Duodenal mucosa (tissue), 2 donors: ENCODE results near the gene UTS2B.
"Not testable (repeated sequence)": the region's sequence is repeated elsewhere in the genome, so short reads cannot be mapped to it uniquely, and the experiment has no call there.

ENCODE experiments used
- H3K27ac ChIP-seq: one replicate; pipeline ENCODE4 v1.7.0; 2013; ENCODE audit warnings: low read depth, low read length
- H3K27me3 ChIP-seq, 2 donors: one replicate each; pipeline ENCODE4 v1.7.0; 2013; ENCODE audit warnings: low read length in 2 of 2, control low read depth in 1 of 2; ENCODE audit not compliant: insufficient read depth in 2 of 2, control insufficient read depth in 1 of 2
- H3K36me3 ChIP-seq, 2 donors: one replicate each; pipeline ENCODE4 v1.7.0; 2013; ENCODE audit warnings: low read length in 2 of 2, control low read depth in 1 of 2; ENCODE audit not compliant: insufficient read depth in 2 of 2, control insufficient read depth in 1 of 2
- H3K4me1 ChIP-seq, 2 donors: one replicate each; pipeline ENCODE4 v1.7.0; 2013; ENCODE audit warnings: low read length in 2 of 2, control low read depth in 1 of 2; ENCODE audit not compliant: insufficient read depth in 2 of 2, control insufficient read depth in 1 of 2
- H3K4me3 ChIP-seq, 2 donors: one replicate each; pipeline ENCODE4 v1.7.0; 2013; ENCODE audit warnings: low read length in 2 of 2, low read depth in 1 of 2
- H3K9ac ChIP-seq, 2 donors: one replicate each; pipeline ENCODE4 v1.7.0; 2013; ENCODE audit warnings: low read length in 2 of 2, low read depth in 1 of 2
- H3K9me3 ChIP-seq, 2 donors: one replicate each; pipeline ENCODE4 v1.7.0; 2013; ENCODE audit warnings: low read length in 2 of 2, control low read depth in 1 of 2; ENCODE audit not compliant: control insufficient read depth in 1 of 2

UTS2B gene

DNA sequence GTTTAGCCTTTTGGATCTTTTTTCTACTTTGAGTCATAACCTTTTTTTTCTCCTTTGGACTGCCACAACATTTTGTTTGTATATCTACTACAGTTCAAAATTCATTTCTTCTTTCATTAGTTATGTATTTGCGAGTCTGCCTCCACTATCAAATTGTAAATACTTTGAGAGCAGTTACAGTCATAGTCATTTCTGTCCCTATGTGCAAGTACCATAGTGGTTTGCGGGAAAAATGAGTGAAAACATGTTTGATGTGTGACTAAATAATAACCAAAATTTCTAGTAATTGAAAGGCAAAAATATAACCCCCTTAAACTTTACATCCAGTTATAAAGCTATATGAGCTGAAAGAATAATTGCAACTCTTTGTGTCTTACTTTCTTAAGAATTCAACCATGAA, 46.9 kb downstream of the UTS2B start:
- Histone ChIP-seq H3K27me3 (no peaks in the 10 kb centered on the region), H3K9me3 (no peaks in the 10 kb centered on the region), H3K36me3 (no peaks in the 10 kb centered on the region), H3K27ac (no peak overlapping the region), H3K4me1 (no peaks in the 10 kb centered on the region), H3K4me3 (no peak overlapping the region), H3K9ac (no peak overlapping the region)

DNA sequence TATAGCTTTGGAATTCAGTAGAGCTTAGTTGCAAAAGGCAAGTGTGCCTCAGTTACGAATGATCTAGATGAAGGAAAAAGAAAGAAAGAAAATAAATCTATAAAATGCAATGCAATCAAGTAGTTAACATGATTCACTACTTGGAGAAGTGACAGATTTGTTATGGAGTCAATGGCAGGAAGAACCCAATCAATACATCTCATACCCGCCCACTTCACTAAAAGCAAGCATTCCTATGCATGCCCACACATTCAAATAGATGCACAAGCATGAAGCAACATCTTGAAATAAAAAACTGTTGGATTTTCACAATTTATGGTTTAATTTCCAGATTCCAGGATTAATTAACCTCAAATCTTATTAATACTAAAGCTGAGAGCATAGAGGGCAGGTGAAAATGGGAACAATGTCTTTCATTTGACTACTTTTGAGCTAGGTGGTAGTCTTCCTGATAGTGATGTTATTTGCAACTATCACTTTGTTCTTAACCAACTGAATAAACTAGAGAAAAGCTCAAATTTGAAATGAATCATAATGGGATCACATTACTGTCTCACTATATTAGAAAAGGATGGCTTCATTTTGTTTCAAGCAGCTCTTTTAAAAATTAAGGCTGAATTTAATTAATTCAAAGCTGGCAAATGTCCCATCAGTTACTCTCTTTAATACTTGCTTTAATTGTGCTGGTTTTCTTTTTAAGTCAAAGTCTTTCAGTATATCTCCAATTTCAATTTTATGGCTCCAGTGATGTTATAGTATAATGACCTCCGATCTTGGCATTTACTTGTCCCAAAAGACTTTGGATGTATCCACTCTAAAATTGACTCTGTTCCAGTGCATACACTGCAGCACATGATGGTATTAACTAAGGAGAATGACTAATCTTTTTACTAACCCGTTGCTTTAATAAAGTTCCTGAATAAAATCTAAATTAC, 47.8 kb downstream of the UTS2B start:
- H3K36me3 ChIP-seq: no peaks in the 10 kb centered on the region
- H3K9me3 ChIP-seq: no peaks in the 10 kb centered on the region
- H3K4me3 ChIP-seq: no peak overlapping the region
- H3K27ac ChIP-seq: no peak overlapping the region
- no peak overlapping the region for H3K9ac ChIP-seq
- no peaks in the 10 kb centered on the region for H3K27me3 ChIP-seq
- no peaks in the 10 kb centered on the region for H3K4me1 ChIP-seq

- H3K4me3 ChIP-seq: no peak overlapping the region
- no peaks in the 10 kb centered on the region for H3K36me3 ChIP-seq
- H3K9me3 ChIP-seq: no peaks in the 10 kb centered on the region
- no peaks in the 10 kb centered on the region for H3K27me3 ChIP-seq
- no peaks in the 10 kb centered on the region for H3K4me1 ChIP-seq
- H3K9ac ChIP-seq: no peak overlapping the region
- H3K27ac ChIP-seq: no peak overlapping the region
These were observed 49.4 kb downstream of the UTS2B start for GRCh38 chr3:191280882-191281281.

DNA sequence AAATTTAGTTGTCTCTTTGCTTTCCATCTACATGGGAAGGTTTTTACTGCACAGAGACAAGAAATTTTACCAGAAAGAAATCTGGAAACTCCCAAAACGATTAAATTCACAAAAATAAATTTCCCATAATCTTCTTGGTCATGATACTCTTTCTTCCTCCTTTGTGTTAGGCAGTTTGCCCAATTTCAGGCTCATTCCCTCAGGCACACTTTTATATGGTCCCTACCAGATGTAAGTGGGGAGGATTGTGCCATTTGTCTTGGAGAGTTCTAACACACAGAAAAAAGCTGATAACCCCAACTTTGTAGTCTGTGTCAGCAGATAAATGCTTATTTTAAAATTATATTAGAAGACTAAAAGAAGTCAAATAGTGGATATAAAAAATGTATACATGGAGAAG, 50.2 kb downstream of the UTS2B start:
- Histone ChIP-seq H3K4me3 (no peak overlapping the region), H3K27ac (no peak overlapping the region), H3K9me3 (no peaks in the 10 kb centered on the region), H3K4me1 (no peaks in the 10 kb centered on the region), H3K9ac (no peak overlapping the region), H3K27me3 (no peaks in the 10 kb centered on the region), H3K36me3 (no peaks in the 10 kb centered on the region)

GRCh38 chr3:191275751-191276150, 54.6 kb downstream of the UTS2B start:
- no peak overlapping the region for H3K4me3 ChIP-seq
- no peak overlapping the region for H3K27ac ChIP-seq
- H3K27me3 ChIP-seq: no peaks in the 10 kb centered on the region
- no peaks in the 10 kb centered on the region for H3K9me3 ChIP-seq
- no peak overlapping the region for H3K9ac ChIP-seq
- no peaks in the 10 kb centered on the region for H3K4me1 ChIP-seq
- H3K36me3 ChIP-seq: no peaks in the 10 kb centered on the region

- H3K9ac ChIP-seq, H3K4me3 ChIP-seq, H3K27ac ChIP-seq, H3K27me3 ChIP-seq, H3K4me1 ChIP-seq, H3K9me3 ChIP-seq, H3K36me3 ChIP-seq: not testable (repeated sequence)
These were observed 55.1 kb downstream of the UTS2B start for GRCh38 chr3:191275244-191275643.

DNA sequence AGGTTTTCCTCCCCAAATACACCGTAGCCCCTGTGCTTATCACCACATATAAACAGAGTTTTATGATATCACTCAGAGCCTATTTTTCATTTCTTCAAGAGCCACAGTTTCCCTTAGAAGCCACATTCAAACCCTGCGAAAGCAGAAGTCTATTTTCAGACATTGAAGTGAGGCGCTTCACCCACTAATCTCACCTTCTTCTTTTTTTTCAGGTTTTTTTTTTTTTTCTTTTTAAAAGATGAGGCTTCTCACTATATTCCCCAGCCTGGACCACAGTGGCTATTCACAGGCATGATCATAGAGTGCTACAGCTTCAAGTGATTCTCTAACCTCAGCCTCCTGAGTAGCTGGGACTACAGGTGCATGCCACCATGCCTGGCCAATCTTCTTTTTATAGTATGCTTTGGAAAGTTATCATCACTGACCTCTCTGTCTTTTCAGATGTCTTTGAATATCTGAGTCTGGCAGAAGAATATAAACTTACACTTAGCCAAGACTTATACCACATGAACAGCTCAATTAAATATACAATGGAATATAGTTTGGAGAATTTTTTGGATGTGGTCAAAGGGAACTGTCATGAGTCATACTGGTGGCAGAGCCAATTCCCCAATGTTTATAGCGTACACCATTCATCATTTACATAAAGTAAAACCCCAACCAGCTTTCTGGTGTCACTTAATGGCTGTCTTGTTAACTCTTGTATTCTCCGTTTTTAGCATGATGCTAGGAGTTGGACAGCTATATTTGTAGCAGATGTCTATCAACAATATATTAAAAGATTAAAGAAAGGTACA, 60.8 kb downstream of the UTS2B start:
- Histone ChIP-seq H3K27ac (no peak overlapping the region), H3K27me3 (no peaks in the 10 kb centered on the region), H3K4me1 (no peaks in the 10 kb centered on the region), H3K9ac (no peak overlapping the region), H3K4me3 (no peak overlapping the region), H3K9me3 (no peaks in the 10 kb centered on the region), H3K36me3 (no peaks in the 10 kb centered on the region)

GRCh38 chr3:191268737-191269136, 61.6 kb downstream of the UTS2B start:
- H3K9me3 ChIP-seq: no peaks in the 10 kb centered on the region
- no peak overlapping the region for H3K9ac ChIP-seq
- no peak overlapping the region for H3K27ac ChIP-seq
- H3K4me3 ChIP-seq: no peak overlapping the region
- H3K4me1 ChIP-seq: no peaks in the 10 kb centered on the region
- no peaks in the 10 kb centered on the region for H3K36me3 ChIP-seq
- no peaks in the 10 kb centered on the region for H3K27me3 ChIP-seq

DNA sequence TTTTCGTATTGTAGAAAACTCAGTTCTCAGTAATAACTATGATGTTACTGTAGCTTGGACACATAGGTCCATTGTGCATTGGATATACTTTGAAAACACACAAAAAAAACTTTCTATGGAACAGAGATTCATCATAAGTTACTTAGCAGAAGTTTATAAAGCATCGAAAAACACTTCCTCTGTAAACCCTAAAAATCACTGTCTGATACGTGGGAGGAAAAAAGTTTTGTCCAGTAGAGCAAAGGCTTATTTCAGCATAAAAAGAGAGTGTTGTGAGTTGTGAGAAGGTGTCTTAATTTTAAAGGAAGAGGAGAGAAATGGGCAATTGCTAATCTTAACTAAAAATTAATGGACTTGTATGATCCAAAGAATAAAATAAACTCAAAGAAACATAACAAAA, 66.5 kb downstream of the UTS2B start:
- H3K4me1 ChIP-seq: no peaks in the 10 kb centered on the region
- H3K9me3 ChIP-seq: no peaks in the 10 kb centered on the region
- no peak overlapping the region for H3K27ac ChIP-seq
- H3K27me3 ChIP-seq: no peaks in the 10 kb centered on the region
- H3K9ac ChIP-seq: no peak overlapping the region
- no peaks in the 10 kb centered on the region for H3K36me3 ChIP-seq
- no peak overlapping the region for H3K4me3 ChIP-seq

- H3K4me3 ChIP-seq: no peak overlapping the region
- no peaks in the 10 kb centered on the region for H3K27me3 ChIP-seq
- H3K36me3 ChIP-seq: no peaks in the 10 kb centered on the region
- H3K27ac ChIP-seq: no peak overlapping the region
- no peak overlapping the region for H3K9ac ChIP-seq
- no peaks in the 10 kb centered on the region for H3K4me1 ChIP-seq
- H3K9me3 ChIP-seq: no peaks in the 10 kb centered on the region
These were observed 67.0 kb downstream of the UTS2B start for GRCh38 chr3:191263365-191263764.
